GM10266 (cell line): ENCODE data around the gene SAP130.

Experiments used
- DNase-seq: peaks from one replicate; pipeline ENCODE4 v3.0.0; 2012; ENCODE audit errors: extremely low spot score
- CTCF ChIP-seq: IDR thresholded peaks from 2 replicates; pipeline ENCODE4 v1.5.1; 2012; ENCODE audit warnings: mild to moderate bottlenecking, low read depth; ENCODE audit not compliant: control insufficient read depth, insufficient read depth; ENCODE audit errors: missing control alignments

SAP130 gene

DNA sequence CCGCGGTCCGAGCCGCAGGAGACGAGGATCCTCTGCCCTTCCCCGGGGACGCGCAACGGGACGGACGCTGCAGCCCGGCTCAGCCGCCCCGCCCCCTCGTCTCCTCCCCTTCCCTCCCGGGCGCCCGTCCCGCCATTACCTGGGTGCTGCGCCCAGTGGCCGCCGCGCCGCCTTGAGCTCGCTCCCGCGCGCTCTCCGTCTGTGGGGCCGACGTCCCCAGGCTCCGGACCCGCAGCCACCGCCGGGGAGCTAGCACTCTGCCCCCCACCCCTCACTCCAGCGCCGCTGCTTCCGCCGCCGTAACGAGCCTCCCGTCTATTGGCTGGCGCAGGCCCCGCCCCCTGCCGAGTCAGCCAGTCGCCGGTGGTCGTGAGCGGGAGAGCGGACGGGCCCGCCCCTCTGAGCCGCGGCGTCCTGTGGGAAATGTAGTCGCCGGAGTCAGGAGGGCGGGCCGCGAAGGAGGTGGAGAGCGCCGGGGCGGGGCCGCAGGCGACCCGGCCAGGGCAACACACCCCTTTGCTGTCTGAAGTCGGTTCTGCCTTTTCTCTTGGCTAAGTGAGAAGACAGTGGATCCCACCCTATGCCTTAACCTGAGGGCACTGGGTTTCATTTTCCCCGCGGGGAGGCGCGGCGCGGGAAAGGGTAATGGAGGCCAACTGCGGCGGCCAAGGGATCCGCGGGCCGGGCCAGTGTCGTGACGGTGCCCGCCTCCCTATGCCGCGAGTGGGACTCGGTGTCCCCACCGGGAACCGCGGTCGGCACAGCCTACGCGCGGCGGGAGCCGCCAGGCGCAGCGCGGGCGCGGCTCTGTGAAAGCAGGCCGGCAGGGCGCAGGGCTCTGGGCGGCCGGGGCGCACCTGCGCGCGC is at the start of gene SAP130:
SAP130 (minus strand) TSS at position 259 of the 867 bp plus-strand sequence. CDS start 1,767 bp downstream, outside the sequence.
- DNase-seq: peak; percentile 98
- no peak for TF ChIP-seq CTCF

GRCh38 chr2:128076461-128077106 is 48.7 kb upstream of the SAP130 start:
- TF ChIP-seq CTCF: no peak
- no peak for DNase-seq

DNA sequence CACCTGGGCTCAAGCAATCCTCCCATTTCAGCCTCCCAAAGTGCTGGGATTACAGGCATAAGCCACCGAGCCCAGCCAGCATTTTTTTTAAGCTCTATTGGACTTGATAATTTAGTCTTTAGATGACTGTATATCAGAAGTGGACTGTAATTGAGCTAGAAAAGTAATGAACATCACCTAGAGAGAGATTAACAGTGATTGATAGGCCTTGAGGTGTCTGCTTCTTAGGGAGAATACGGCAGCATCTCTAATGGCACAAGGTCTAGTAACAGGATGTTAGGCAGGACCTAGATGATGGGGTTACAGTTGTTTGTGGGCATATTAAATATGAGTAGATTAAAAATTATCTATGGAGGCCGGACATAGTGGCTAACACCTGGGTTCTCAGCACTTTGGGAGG is 45.4 kb upstream of the SAP130 start:
- DNase-seq: no peak
- TF ChIP-seq CTCF: no peak

- no peak for DNase-seq
- no peak for TF ChIP-seq CTCF
Measured at GRCh38 chr2:128069769-128070168, 41.9 kb upstream of the SAP130 start.

DNA sequence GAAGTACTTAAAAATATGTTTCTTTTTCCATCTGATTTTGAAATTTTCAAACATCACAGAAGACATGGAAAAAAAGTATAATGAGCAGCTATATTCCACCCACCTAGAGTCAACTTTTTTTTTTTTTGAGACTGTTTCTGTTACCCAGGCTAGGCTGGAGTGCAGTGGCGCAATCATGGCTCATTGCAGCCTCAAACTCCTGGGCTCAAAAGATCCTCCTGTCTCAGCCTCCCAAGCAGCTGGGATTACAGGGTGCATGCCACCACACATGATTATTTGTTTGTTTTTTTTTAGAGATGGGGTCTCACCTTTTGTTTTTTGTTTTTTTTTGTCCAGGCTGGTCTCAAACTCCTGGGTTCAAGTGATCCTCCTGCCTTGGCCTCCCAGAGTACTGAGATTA is 36.5 kb upstream of the SAP130 start:
- no peak for TF ChIP-seq CTCF

DNA sequence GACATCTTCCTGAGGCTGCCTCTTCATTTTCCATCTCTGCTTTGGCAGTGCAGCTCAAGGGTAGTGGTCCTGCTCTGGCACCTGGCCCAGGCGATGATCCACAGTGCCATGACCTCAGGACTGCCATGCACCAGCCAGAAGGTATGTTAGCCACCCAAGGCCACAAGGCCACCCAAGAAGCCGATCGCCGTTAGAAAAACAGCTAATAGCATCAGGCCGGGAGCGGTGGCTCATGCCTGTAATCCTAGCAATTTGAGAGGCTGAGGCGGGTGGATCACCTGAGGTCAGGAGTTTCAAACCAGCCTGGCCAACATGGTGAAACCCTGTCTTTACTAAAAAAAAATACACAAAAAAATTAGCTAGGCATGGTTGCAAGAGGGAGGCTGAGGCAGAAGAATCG is 34.7 kb upstream of the SAP130 start:
- TF ChIP-seq CTCF: no peak
- DNase-seq: no peak

More for the DNA sequence above, 36.5 kb upstream of the SAP130 start:
- no peak for DNase-seq

DNA sequence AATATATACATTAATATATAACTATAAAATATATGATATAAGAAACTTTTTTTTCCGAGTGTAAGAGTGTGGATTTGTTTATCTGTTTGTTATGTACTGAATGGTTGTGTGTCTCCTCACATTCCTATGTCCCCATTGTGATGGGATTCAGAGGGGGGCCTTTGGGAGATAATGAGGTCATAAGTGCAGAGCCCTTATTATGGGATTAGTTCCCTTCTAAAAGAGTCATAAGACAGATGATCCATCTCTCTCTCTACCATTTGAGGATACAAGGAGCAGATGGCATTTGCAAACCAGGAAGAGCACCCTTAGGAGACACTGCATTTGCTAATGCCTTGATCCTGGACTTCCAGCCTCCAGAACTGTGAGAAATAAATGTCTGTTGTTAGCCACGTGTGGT is 30.3 kb upstream of the SAP130 start:
- no peak for DNase-seq
- TF ChIP-seq CTCF: no peak
